HepG2 (cell line): ENCODE data around the gene KIF6. TPM values are rescaled to one million over a fixed set of nuclear protein-coding genes. Genes with fewer than 3 reads are reported as not detected.

ENCODE experiments used
- ATAC-seq: fragments of 200-7000 bp; cut with Tn5 transposase; 3 replicates; pipeline ENCODE4 v1.9.1; 2020; ENCODE audit warnings: mild to moderate bottlenecking, moderate library complexity
- BruUV-seq: library from RNA; stranded (reverse); fragments of 400-500 nt; replicated peaks from 2 replicates; lab custom pipeline; 2021; lab: Mats Ljungman, UMichigan
- CTCF ChIA-PET: fragments of 300-600 bp; formaldehyde crosslinking; extraction: SDS; loops from one replicate; lab custom pipeline; 2021; ENCODE audit warnings: low total read pairs, inconsistent platforms, low intra/inter-chr PET ratio; lab: Yijun Ruan, JAX
- POLR2A ChIA-PET: fragments of 350-600 bp; sonication (Branson Sonifier 250); formaldehyde crosslinking; loops from one replicate; lab custom pipeline; 2020; ENCODE audit warnings: antibody characterized with exemption, inconsistent platforms; lab: Yijun Ruan, JAX
- DNase-seq: peaks from one replicate; pipeline ENCODE4 v3.0.0-alpha.2; 2015; ENCODE audit warnings: low spot score
- FAIRE-seq: peaks from 3 replicates; lab custom pipeline; 2011; peaks lifted over from hg19 to GRCh38; lab: Jason Lieb, UNC
- H2AFZ ChIP-seq: one replicate; pipeline ENCODE4 v1.6.1; 2011; ENCODE audit warnings: low read length, inconsistent platforms
- H3K27ac ChIP-seq: fragments of 300-600 bp; 3 replicates; pipeline ENCODE4 v1.8.0; 2011; ENCODE audit warnings: mixed run types, mild to moderate bottlenecking, mixed read lengths, low read length, inconsistent platforms; ENCODE audit not compliant: insufficient read depth; ENCODE audit errors: extremely low read length
- H3K27me3 ChIP-seq, 2 experiments: fragments of 200-600 bp in 1 of 2; 2 replicates in 1 of 2; 3 replicates in 1 of 2; pipeline versions ENCODE4 v1.6.0 to v1.8.0; 2011; ENCODE audit warnings: low read length in 2 of 2, mild to moderate bottlenecking in 2 of 2, moderate library complexity in 2 of 2, inconsistent platforms in 1 of 2; ENCODE audit not compliant: insufficient read depth in 2 of 2, control insufficient read depth in 1 of 2
- H3K36me3 ChIP-seq, 2 experiments: fragments of 200-600 bp in 1 of 2; replicated peaks in 1 of 2; 2 replicates in 1 of 2; 3 replicates in 1 of 2; pipeline versions ENCODE4 v1.5.1 to v1.8.0; 2011; ENCODE audit warnings: low read length in 2 of 2, inconsistent platforms in 1 of 2; ENCODE audit not compliant: insufficient read depth in 2 of 2, control insufficient read depth in 1 of 2
- H3K4me1 ChIP-seq: 2 replicates; pipeline ENCODE4 v1.5.1; 2012; ENCODE audit warnings: low read length, inconsistent platforms; ENCODE audit not compliant: insufficient read depth
- H3K4me2 ChIP-seq: 2 replicates; pipeline ENCODE4 v1.6.0; 2011; ENCODE audit warnings: low read depth, low read length, inconsistent platforms
- H3K4me3 ChIP-seq, 3 experiments: fragments of 200-600 bp in 1 of 3; sonication (generic), shearing (Covaris generic) in 1 of 3; replicated peaks in 1 of 3; 2 replicates each; pipeline ENCODE4 v1.5.1; 2011 to 2016; ENCODE audit warnings: low read length in 3 of 3, inconsistent platforms in 2 of 3, low read depth in 2 of 3, mild to moderate bottlenecking in 2 of 3, control low read depth in 1 of 3, mixed read lengths in 1 of 3; ENCODE audit not compliant: insufficient read depth in 1 of 3
- H3K79me2 ChIP-seq: one replicate; pipeline ENCODE4 v1.6.1; 2011; ENCODE audit warnings: low read length, inconsistent platforms; ENCODE audit not compliant: insufficient read depth
- H3K9ac ChIP-seq: 2 replicates; pipeline ENCODE4 v1.6.0; 2011; ENCODE audit warnings: mild to moderate bottlenecking, low read depth, low read length, inconsistent platforms; ENCODE audit not compliant: insufficient read depth
- H3K9me3 ChIP-seq: 2 replicates; pipeline ENCODE4 v1.5.1; 2012; ENCODE audit warnings: mild to moderate bottlenecking, low read length
- H4K20me1 ChIP-seq: 2 replicates; pipeline ENCODE4 v1.6.0; 2011; ENCODE audit warnings: inconsistent platforms, mild to moderate bottlenecking, low read length, moderate library complexity; ENCODE audit not compliant: insufficient read depth
- KLF6 ChIP-seq: IDR thresholded peaks from 2 replicates; pipeline ENCODE4 v1.8.0; 2016; ENCODE audit warnings: missing biosample characterization, missing genetic modification reagents
- MIXL1 ChIP-seq: IDR thresholded peaks from 2 replicates; pipeline ENCODE4 v1.6.1; 2016
- NCOA1 ChIP-seq: sonication (generic); formaldehyde crosslinking; IDR thresholded peaks from 2 replicates; pipeline ENCODE4 v1.9.0; 2021; ENCODE audit warnings: missing genetic modification reagents
- SMAD3 ChIP-seq: sonication (generic); formaldehyde crosslinking; IDR thresholded peaks from 2 replicates; pipeline ENCODE4 v1.4.0; 2020; ENCODE audit warnings: missing genetic modification reagents
- ZFY ChIP-seq: sonication (generic); formaldehyde crosslinking; IDR thresholded peaks from 2 replicates; pipeline ENCODE4 v1.4.0; 2020; ENCODE audit warnings: missing genetic modification reagents
- ZNF124 ChIP-seq: sonication (generic); formaldehyde crosslinking; IDR thresholded peaks from 2 replicates; pipeline ENCODE4 v1.4.0; 2020; ENCODE audit warnings: missing genetic modification reagents
- in situ Hi-C: cut with HindIII; loops from 2 replicates; pipeline ENCODE4 v1.10.0; 2017; ENCODE audit warnings: low pct_unique_long_range_greater_than_20kb; ENCODE audit not compliant: extremely low pct_ligation_motif_present
- intact Hi-C: fragments of 100-400 bp; cut with micrococcal nuclease; formaldehyde crosslinking; loops from one replicate; pipeline ENCODE4 v1.10.0; 2022; ENCODE audit not compliant: unreplicated experiment
- polyA plus RNA-seq, 8 experiments: library from polyadenylated mRNA; depleted of rRNA in 3 of 8; stranded (reverse) in 7 of 8; unstranded in 1 of 8; fragments of >200 nt; fragmentation: Illumina TruSeq in 4 of 8; extraction: Trizol in 4 of 8; gene quantifications; 2 replicates each; pipeline versions ENCODE4 v1.2.1 to v1.2.3, GENCODE V29; 2011 to 2016; ENCODE audit warnings: low read depth in 4 of 8, missing spikeins in 1 of 8, mixed read lengths in 1 of 8; ENCODE audit not compliant: insufficient read depth in 1 of 8
- total RNA-seq, 5 experiments: library from RNA; depleted of rRNA; stranded (reverse); fragments of >200 nt; fragmentation: Illumina TruSeq; extraction: Trizol; gene quantifications; 2 replicates each; pipeline ENCODE4 v1.2.3, GENCODE V29; 2016; ENCODE audit warnings: low read depth in 1 of 5

Gene KIF6
- total and polyA plus RNA-seq, 2 of the 13 experiments (the other 11 are each of a cell fraction or from before 2014, with no cell fraction given): 0.04 to 0.27 TPM

DNA sequence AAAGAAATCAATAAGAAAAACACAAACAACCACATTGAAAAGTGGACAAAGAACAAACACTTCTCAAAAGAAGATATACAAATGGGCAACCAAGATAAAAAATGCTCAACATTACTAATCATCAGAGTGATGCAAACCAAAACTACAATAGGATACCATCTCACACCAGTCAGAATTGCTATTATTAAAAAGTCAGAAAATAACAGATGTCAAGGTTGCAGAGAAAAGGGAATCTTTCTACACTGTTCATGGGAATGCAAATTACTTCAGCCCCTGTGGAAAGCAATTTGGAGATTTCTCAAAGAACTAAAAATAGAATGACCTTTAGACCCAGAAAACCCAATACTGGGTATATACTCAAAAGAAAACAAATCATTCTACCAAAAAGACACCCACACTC, 29.8 kb downstream of the KIF6 start:
- CTCF ChIA-PET: no interaction called here
- no peak for FAIRE-seq

DNA sequence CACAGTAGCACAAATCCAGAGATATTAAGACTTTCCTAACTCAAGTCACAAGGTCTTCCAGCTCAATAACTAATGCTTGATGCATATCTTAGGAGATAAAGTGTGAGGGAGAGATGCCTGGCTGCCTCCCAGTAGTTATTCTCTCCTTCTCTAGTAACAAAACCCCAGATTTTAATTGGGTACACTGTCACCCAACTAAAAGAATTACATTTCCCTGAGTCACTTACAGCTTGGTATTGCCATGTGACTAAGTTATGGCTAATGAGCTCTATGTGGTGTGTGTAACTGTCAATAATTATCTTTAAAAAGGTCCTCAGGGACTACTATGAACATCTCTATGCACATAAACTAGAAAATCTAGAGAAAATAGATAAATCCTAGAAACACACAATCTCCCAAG, 32.0 kb downstream of the KIF6 start:
- Histone ChIP-seq H3K9me3 (no peaks in the 10 kb centered on the region), H3K4me2 (no peak overlapping the region), H3K9ac (no peak overlapping the region), H2AFZ (no peak overlapping the region), H3K27ac (no peak overlapping the region), H3K4me3 (no peak overlapping the region), H3K79me2 (no peaks in the 10 kb centered on the region), H4K20me1 (no peaks in the 10 kb centered on the region), H3K27me3 (no peaks in the 10 kb centered on the region), H3K36me3 (no peaks in the 10 kb centered on the region), H3K4me1 (no peaks in the 10 kb centered on the region)
- no peak for FAIRE-seq
- no peak for ATAC-seq
- intact Hi-C loops: no loop called here
- no peak for DNase-seq
- no TSS peak for BruUV-seq
- CTCF ChIA-PET: no interaction called here
- in situ Hi-C loops: no loop called here
- POLR2A ChIA-PET: no interaction called here
- TF ChIP-seq SMAD3 (CRISPR knock-in tag): no peak
- no peak for TF ChIP-seq KLF6 (CRISPR knock-in tag)
- TF ChIP-seq NCOA1 (CRISPR knock-in tag): no peak
- TF ChIP-seq MIXL1 (CRISPR knock-in tag): no peak
- TF ChIP-seq ZNF124: no peak

More for the DNA sequence above, 29.8 kb downstream of the KIF6 start:
- intact Hi-C loops: no loop called here
- Histone ChIP-seq H3K79me2 (no peaks in the 10 kb centered on the region), H3K4me3 (no peak overlapping the region), H3K27me3 (no peaks in the 10 kb centered on the region), H3K4me1 (no peaks in the 10 kb centered on the region), H2AFZ (no peak overlapping the region), H4K20me1 (no peaks in the 10 kb centered on the region), H3K4me2 (no peak overlapping the region), H3K9ac (no peak overlapping the region), H3K27ac (no peak overlapping the region), H3K36me3 (no peaks in the 10 kb centered on the region), H3K9me3 (no peaks in the 10 kb centered on the region)
- no peak for DNase-seq
- no TSS peak for BruUV-seq
- no peak for ATAC-seq
- in situ Hi-C loops: no loop called here
- TF ChIP-seq ZFY (CRISPR knock-in tag): no peak
- POLR2A ChIA-PET: no interaction called here
